ENCODE data around the gene SERF1A.
"Not testable (repeated sequence)": the region's sequence is repeated elsewhere in the genome, so short reads cannot be mapped to it uniquely, and the experiment has no call there.

Gene SERF1A

GRCh38 chr5:70900533-70901271 is at the start of gene SERF1A:
TSS of gene SERF1A (plus strand) at chr5:70900669. CDS start at chr5:70900870, 201 bp downstream.
- DNase-seq (ENCODE audit: low read depth, low spot score): not testable (repeated sequence)

- DNase-seq (ENCODE audit: low read depth, low spot score): not testable (repeated sequence)
Measured at GRCh38 chr5:70866778-70867177, 33.7 kb upstream of the SERF1A start.

GRCh38 chr5:70870626-70871025 is 29.8 kb upstream of the SERF1A start:
- DNase-seq (ENCODE audit: low read depth, low spot score): not testable (repeated sequence)

- DNase-seq (ENCODE audit: low read depth, low spot score): not testable (repeated sequence)
Measured at GRCh38 chr5:70896076-70896475, 4.4 kb upstream of the SERF1A start.

- DNase-seq (ENCODE audit: low read depth, low spot score): not testable (repeated sequence)
Measured at GRCh38 chr5:70901272-70901571, 753 bp downstream of the SERF1A start.

- not testable (repeated sequence) for DNase-seq (ENCODE audit: low read depth, low spot score)
Measured at GRCh38 chr5:70906624-70907023, 6.2 kb downstream of the SERF1A start.

GRCh38 chr5:70916829-70917228 is 16.4 kb downstream of the SERF1A start:
- not testable (repeated sequence) for DNase-seq (ENCODE audit: low read depth, low spot score)

- not testable (repeated sequence) for DNase-seq (ENCODE audit: low read depth, low spot score)
Measured at GRCh38 chr5:70925211-70925562, 24.7 kb downstream of the SERF1A start.

- not testable (repeated sequence) for DNase-seq (ENCODE audit: low read depth, low spot score)
Measured at GRCh38 chr5:70931709-70932368, 31.4 kb downstream of the SERF1A start.

- not testable (repeated sequence) for DNase-seq (ENCODE audit: low read depth, low spot score)
Measured at GRCh38 chr5:70932560-70932959, 32.1 kb downstream of the SERF1A start.

GRCh38 chr5:70953068-70953467 is 52.6 kb downstream of the SERF1A start:
- not testable (repeated sequence) for DNase-seq (ENCODE audit: low read depth, low spot score)
